T follicular helper cell (primary cell): ENCODE measurements around the gene MEGF11.

Experiments used
- DNase-seq: peaks from one replicate; pipeline ENCODE4 v3.0.0-alpha.2; 2020; ENCODE audit warnings: low read depth

The MEGF11 gene

GRCh38 chr15:65970937-65971740 lies 282.4 kb downstream of the MEGF11 start:
- no peak for DNase-seq

- DNase-seq, result no peak
These were observed 283.4 kb downstream of the MEGF11 start for GRCh38 chr15:65969865-65970816.

- no peak for DNase-seq
These were observed 285.0 kb downstream of the MEGF11 start for GRCh38 chr15:65968511-65968910.

GRCh38 chr15:65964792-65965433 lies 288.6 kb downstream of the MEGF11 start:
- no peak for DNase-seq

- DNase-seq, result no peak
These were observed 289.6 kb downstream of the MEGF11 start for GRCh38 chr15:65963911-65964482.

- no peak for DNase-seq
These were observed 290.2 kb downstream of the MEGF11 start for GRCh38 chr15:65963358-65963757.

- no peak for DNase-seq
These were observed 291.4 kb downstream of the MEGF11 start for GRCh38 chr15:65962187-65962586.

- no peak for DNase-seq
These were observed 293.0 kb downstream of the MEGF11 start for GRCh38 chr15:65960586-65960985.

GRCh38 chr15:65958835-65959234 lies 294.7 kb downstream of the MEGF11 start:
- DNase-seq, result no peak

- DNase-seq, result no peak
These were observed 296.1 kb downstream of the MEGF11 start for GRCh38 chr15:65957451-65957850.

- DNase-seq, result no peak
These were observed 296.7 kb downstream of the MEGF11 start for GRCh38 chr15:65956899-65957298.

GRCh38 chr15:65956307-65956706 lies 297.2 kb downstream of the MEGF11 start:
- no peak for DNase-seq

GRCh38 chr15:65954289-65954741 lies 299.2 kb downstream of the MEGF11 start:
- DNase-seq, result no peak

- no peak for DNase-seq
These were observed 299.9 kb downstream of the MEGF11 start for GRCh38 chr15:65953622-65954021.

GRCh38 chr15:65952391-65953053 lies 301.0 kb downstream of the MEGF11 start:
- no peak for DNase-seq

- DNase-seq, result no peak
These were observed 302.5 kb downstream of the MEGF11 start for GRCh38 chr15:65951007-65951406.

GRCh38 chr15:65949491-65949890 lies 304.1 kb downstream of the MEGF11 start:
- DNase-seq, result no peak

- DNase-seq, result no peak
These were observed 304.5 kb downstream of the MEGF11 start for GRCh38 chr15:65949011-65949410.

GRCh38 chr15:65948383-65948782 lies 305.2 kb downstream of the MEGF11 start:
- no peak for DNase-seq

- DNase-seq, result no peak
These were observed 306.5 kb downstream of the MEGF11 start for GRCh38 chr15:65947041-65947440.

- no peak for DNase-seq
These were observed 307.9 kb downstream of the MEGF11 start for GRCh38 chr15:65945616-65946015.
